ENCODE results near the gene UBALD1.

UBALD1 gene

GRCh38 chr16:4640572-4641305 lies 26.1 kb upstream of the UBALD1 start:
- H3K9me3 ChIP-seq (ENCODE audit: severe bottlenecking): no peaks in the 10 kb centered on the region
- no peak overlapping the region for H3K27ac ChIP-seq
- H3K36me3 ChIP-seq: peaks cover 5% of the 10 kb centered on the region
- DNase-seq: no peak
- no peak for TF ChIP-seq CTCF (IDR thresholded peaks at IDR 0.05; ENCODE audit: low read depth, low read length)
- H3K4me3 ChIP-seq (ENCODE audit: low read depth, low read length): no peak overlapping the region
- no peaks in the 10 kb centered on the region for H3K27me3 ChIP-seq (ENCODE audit: insufficient read depth, low read depth, severe bottlenecking)

GRCh38 chr16:4639899-4640509 lies 25.3 kb upstream of the UBALD1 start:
- no peaks in the 10 kb centered on the region for H3K9me3 ChIP-seq (ENCODE audit: severe bottlenecking)
- H3K4me3 ChIP-seq (ENCODE audit: low read depth, low read length): no peak overlapping the region
- no peak for DNase-seq
- TF ChIP-seq CTCF (IDR thresholded peaks at IDR 0.05; ENCODE audit: low read depth, low read length): no peak
- peaks cover 5% of the 10 kb centered on the region for H3K36me3 ChIP-seq
- H3K27me3 ChIP-seq (ENCODE audit: insufficient read depth, low read depth, severe bottlenecking): no peaks in the 10 kb centered on the region
- no peak overlapping the region for H3K27ac ChIP-seq

DNA sequence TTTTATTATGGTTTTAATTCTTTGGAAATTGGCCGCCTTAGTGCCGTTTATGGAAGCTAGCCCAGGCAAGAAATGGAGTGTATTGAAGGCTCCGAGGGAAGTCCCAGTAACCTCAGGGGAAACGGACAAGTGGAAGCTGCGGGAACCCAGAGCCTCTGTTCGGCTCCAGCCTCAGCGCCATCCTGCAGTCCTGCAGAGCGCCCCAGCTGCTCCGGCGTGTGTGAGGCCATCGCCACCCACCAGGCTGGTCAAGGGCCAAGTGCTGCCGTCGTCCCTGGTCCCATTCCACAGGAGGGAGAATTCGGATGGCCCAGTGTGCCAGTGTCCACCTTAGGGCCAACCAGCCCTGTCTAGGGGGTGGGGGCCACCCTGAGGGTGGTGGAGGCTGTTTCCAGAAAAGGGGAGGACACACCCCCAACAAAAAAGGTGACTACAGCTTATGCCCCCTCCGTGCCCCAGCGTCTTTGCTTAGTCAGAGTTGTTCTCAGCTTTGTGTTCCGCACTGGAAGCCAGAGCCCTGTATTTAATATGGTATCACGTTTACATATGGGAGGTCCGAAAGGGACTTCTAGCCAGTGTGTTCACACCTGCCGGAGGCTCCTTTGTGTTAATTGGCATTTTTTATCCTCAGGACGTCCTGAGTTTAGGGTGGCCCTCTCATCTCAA lies 22.9 kb upstream of the UBALD1 start:
- no peaks in the 10 kb centered on the region for H3K27me3 ChIP-seq (ENCODE audit: insufficient read depth, low read depth, severe bottlenecking)
- no peak for TF ChIP-seq CTCF (IDR thresholded peaks at IDR 0.05; ENCODE audit: low read depth, low read length)
- H3K9me3 ChIP-seq (ENCODE audit: severe bottlenecking): no peaks in the 10 kb centered on the region
- H3K27ac ChIP-seq: no peak overlapping the region
- no peak for DNase-seq
- H3K36me3 ChIP-seq: peaks cover 6% of the 10 kb centered on the region
- no peak overlapping the region for H3K4me3 ChIP-seq (ENCODE audit: low read depth, low read length)

GRCh38 chr16:4636196-4636595 lies 21.5 kb upstream of the UBALD1 start:
- H3K4me3 ChIP-seq (ENCODE audit: low read depth, low read length): no peak overlapping the region
- DNase-seq: no peak
- no peaks in the 10 kb centered on the region for H3K27me3 ChIP-seq (ENCODE audit: insufficient read depth, low read depth, severe bottlenecking)
- no peak overlapping the region for H3K27ac ChIP-seq
- TF ChIP-seq CTCF (IDR thresholded peaks at IDR 0.05; ENCODE audit: low read depth, low read length): no peak
- peaks cover 9% of the 10 kb centered on the region for H3K36me3 ChIP-seq
- peaks cover 2% of the 10 kb centered on the region for H3K9me3 ChIP-seq (ENCODE audit: severe bottlenecking)

DNA sequence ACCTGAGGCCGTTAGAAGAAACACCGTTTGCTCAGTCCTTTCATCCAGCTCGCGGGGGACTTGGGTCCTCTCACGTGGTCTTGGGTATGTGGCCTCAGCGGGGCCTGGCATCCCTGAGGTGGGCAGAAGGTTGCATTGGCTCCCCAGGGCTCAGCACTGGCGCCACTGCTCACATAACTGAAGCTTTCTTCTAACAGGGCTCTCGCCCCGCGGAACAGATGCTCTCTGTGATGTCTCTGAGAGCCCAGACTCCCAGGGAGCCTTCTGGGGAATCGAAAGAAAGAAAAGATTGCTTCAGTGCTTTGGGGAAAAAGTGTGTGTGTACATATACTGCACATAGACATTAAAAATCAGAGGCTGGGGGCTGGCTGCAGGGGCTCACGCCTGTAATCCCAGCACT lies 20.1 kb upstream of the UBALD1 start:
- Histone ChIP-seq H3K36me3 (peaks cover 9% of the 10 kb centered on the region), H3K27me3 (ENCODE audit: insufficient read depth, low read depth, severe bottlenecking) (no peaks in the 10 kb centered on the region), H3K9me3 (ENCODE audit: severe bottlenecking) (peaks cover 2% of the 10 kb centered on the region), H3K27ac (no peak overlapping the region), H3K4me3 (ENCODE audit: low read depth, low read length) (no peak overlapping the region)
- no peak for TF ChIP-seq CTCF (IDR thresholded peaks at IDR 0.05; ENCODE audit: low read depth, low read length)
- DNase-seq: no peak
